Measurements from ENCODE around the gene PLPP3.

DNA sequence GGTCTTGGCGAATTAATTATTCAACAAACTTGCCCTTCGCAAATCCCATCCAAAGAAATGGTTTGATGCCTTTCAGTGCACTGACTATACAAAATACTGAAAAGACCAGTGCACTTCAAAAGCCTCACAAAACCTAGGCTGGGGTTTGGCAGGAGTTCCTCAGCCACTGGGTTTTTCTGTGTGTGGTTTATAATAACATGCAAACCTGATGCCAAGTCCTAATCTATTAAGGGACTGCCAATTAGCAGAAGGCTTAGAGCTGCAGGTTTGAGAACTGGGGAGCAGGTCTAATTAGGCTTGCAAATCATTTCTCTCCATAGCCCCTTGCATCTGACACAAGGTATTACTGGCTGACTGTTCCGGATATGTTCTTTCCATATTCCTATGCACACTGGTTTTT, 27.7 kb downstream of the PLPP3 start:
- TF ChIP-seq, protein P1, sequence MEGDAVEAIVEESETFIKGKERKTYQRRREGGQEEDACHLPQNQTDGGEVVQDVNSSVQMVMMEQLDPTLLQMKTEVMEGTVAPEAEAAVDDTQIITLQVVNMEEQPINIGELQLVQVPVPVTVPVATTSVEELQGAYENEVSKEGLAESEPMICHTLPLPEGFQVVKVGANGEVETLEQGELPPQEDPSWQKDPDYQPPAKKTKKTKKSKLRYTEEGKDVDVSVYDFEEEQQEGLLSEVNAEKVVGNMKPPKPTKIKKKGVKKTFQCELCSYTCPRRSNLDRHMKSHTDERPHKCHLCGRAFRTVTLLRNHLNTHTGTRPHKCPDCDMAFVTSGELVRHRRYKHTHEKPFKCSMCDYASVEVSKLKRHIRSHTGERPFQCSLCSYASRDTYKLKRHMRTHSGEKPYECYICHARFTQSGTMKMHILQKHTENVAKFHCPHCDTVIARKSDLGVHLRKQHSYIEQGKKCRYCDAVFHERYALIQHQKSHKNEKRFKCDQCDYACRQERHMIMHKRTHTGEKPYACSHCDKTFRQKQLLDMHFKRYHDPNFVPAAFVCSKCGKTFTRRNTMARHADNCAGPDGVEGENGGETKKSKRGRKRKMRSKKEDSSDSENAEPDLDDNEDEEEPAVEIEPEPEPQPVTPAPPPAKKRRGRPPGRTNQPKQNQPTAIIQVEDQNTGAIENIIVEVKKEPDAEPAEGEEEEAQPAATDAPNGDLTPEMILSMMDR (IDR thresholded peaks at IDR 0.05) = no peak
- TF ChIP-seq SIN3A (IDR thresholded peaks at IDR 0.05; ENCODE audit: borderline replicate concordance, insufficient read depth, low read depth, low read length) (no peak), POLR2AphosphoS5 (IDR thresholded peaks at IDR 0.05; ENCODE audit: low read depth, low read length) (no peak), TCF7L2 (IDR thresholded peaks at IDR 0.05; ENCODE audit: low read depth, low read length) (no peak)
